Ovary (tissue), 9 donors: ENCODE data around the gene SURF2. TPM values are rescaled to one million over a fixed set of nuclear protein-coding genes. Genes with fewer than 3 reads are reported as not detected.

Source experiments
- DNase-seq, 5 donors: peaks; one replicate each; pipeline ENCODE4 v3.0.0-alpha.2; 2019 to 2020
- H3K27ac ChIP-seq, 2 donors: fragments of 200-600 bp; one replicate each; pipeline versions ENCODE4 v1.5.1 to v1.8.0; 2019 to 2022
- H3K27me3 ChIP-seq: fragments of 200-600 bp; one replicate; pipeline ENCODE4 v1.8.0; 2022
- H3K36me3 ChIP-seq: fragments of 200-600 bp; sonication (generic); one replicate; pipeline ENCODE4 v1.5.1; 2019
- H3K4me1 ChIP-seq: one replicate; pipeline ENCODE4 v1.8.1; 2013; ENCODE audit warnings: mild to moderate bottlenecking, moderate library complexity; ENCODE audit not compliant: insufficient read depth
- H3K4me3 ChIP-seq: fragments of 200-600 bp; sonication (generic); one replicate; pipeline ENCODE4 v1.5.1; 2017
- H3K9me3 ChIP-seq, 2 donors: fragments of 200-600 bp in 1 of 2; sonication (generic) in 1 of 2; one replicate each; pipeline versions ENCODE4 v1.5.1 to v1.8.1; 2013 to 2019; ENCODE audit warnings: mild to moderate bottlenecking in 1 of 2, moderate library complexity in 1 of 2
- EP300 ChIP-seq: sonication (generic); formaldehyde crosslinking; IDR thresholded peaks from one replicate; pipeline ENCODE4 v1.6.1; 2017; ENCODE audit warnings: antibody characterized with exemption
- POLR2A ChIP-seq: fragments of 450-650 bp; IDR thresholded peaks from one replicate; pipeline ENCODE4 v1.6.1; 2017; ENCODE audit warnings: antibody characterized with exemption, mild to moderate bottlenecking, moderate library complexity
- WGBS, 3 donors: extraction: QIAGEN DNeasy Blood & Tissue Kit in 1 of 3; methylation state at CpG; one replicate each; pipeline versions ENCODE4 v1.1.5 to v1.1.7; 2013 to 2017; 5-methylcytosine and 5-hydroxymethylcytosine counted together
- intact Hi-C, 4 donors: fragments of 100-400 bp; cut with DNase I; formaldehyde crosslinking; loops; one replicate each; pipeline versions ENCODE4 v1.11.0 to v1.15.1; 2022 to 2023
- polyA plus RNA-seq, 2 donors: library from polyadenylated mRNA; stranded (reverse); fragments of 200-250 nt in 1 of 2; fragments of 350-450 nt in 1 of 2; fragmentation: Illumina TruSeq in 1 of 2; extraction: RNeasy Lipid Tissue Mini Kit (QIAGEN cat#74804) in 1 of 2; gene quantifications; one replicate each; pipeline ENCODE4 v1.2.3, GENCODE V29; 2013 to 2014
- total RNA-seq, 7 donors: library from RNA; depleted of rRNA in 2 of 7; stranded (reverse); fragments of >200 nt in 2 of 7; fragmentation: NEBNext Ultra II Directional in 3 of 7; extraction: Animal tissue kit (Norgen Biotek cat#: 25700) in 3 of 7; gene quantifications; one replicate each; pipeline versions ENCODE4 v1.1.0 to v1.2.4, GENCODE V29; 2016 to 2023
- TF ChIP-seq, protein P1 (sequence below), 3 donors: fragments of 450-650 bp in 2 of 3; fragments of 200-600 bp in 1 of 3; IDR thresholded peaks; one replicate each; pipeline versions ENCODE4 v1.5.1 to v1.8.0; 2016 to 2022; ENCODE audit warnings: antibody characterized with exemption in 3 of 3, mild to moderate bottlenecking in 1 of 3
- donor health status: DM: no; HTN: no; CAD: no; lungs with moderate emphysema.
- donor health status: DM: no; HTN: no; CAD: no.
- donor health status: Bipolar disorder and iron deficiency.
- donor health status: DM: yes; HTN: yes; CAD: no.
- donor health status: DM: no; HTN: no; CAD: no.
- donor health status: DM: yes; HTN: yes; CAD: no.

SURF2 gene
- total and polyA plus RNA-seq, 9 donors: 8.6 to 30.4 (median 15.8) TPM

DNA sequence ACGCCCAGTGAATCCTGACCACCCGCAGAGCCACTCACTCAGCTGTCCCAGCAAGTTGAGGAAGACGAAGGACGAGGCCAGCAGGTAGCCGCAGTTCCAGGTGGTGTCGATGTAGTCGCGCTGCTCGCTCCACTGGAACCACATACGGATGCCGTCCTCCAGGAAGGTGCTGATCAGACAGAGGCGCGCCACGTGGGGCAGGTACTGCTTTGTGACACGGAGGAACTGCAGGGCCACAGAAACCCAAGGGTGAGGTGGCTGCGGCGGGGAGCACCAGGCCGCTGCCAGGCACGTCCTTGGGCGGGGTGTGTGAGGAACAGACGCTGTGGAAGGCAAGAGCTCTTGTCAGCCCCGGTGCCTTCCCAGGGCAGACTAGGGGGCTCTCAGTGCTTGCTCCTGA lies 10.9 kb downstream of the SURF2 start:
- no peak for DNase-seq
- TF ChIP-seq, protein P1, sequence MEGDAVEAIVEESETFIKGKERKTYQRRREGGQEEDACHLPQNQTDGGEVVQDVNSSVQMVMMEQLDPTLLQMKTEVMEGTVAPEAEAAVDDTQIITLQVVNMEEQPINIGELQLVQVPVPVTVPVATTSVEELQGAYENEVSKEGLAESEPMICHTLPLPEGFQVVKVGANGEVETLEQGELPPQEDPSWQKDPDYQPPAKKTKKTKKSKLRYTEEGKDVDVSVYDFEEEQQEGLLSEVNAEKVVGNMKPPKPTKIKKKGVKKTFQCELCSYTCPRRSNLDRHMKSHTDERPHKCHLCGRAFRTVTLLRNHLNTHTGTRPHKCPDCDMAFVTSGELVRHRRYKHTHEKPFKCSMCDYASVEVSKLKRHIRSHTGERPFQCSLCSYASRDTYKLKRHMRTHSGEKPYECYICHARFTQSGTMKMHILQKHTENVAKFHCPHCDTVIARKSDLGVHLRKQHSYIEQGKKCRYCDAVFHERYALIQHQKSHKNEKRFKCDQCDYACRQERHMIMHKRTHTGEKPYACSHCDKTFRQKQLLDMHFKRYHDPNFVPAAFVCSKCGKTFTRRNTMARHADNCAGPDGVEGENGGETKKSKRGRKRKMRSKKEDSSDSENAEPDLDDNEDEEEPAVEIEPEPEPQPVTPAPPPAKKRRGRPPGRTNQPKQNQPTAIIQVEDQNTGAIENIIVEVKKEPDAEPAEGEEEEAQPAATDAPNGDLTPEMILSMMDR (IDR thresholded peaks at IDR 0.05): no peak
- TF ChIP-seq EP300 (no peak), POLR2A (no peak)
- H3K9me3 ChIP-seq: no peaks in the 10 kb centered on the region
- no peak overlapping the region for H3K4me3 ChIP-seq
- intact Hi-C loops: no loop called here
- H3K27me3 ChIP-seq: no peaks in the 10 kb centered on the region
- H3K4me1 ChIP-seq: peaks cover 10% of the 10 kb centered on the region
- WGBS, 3 donors: 85 to 91% (median 89%) methylated on average over 22 of the region's 22 CpGs
- no peaks in the 10 kb centered on the region for H3K36me3 ChIP-seq
- no peak overlapping the region for H3K27ac ChIP-seq

DNA sequence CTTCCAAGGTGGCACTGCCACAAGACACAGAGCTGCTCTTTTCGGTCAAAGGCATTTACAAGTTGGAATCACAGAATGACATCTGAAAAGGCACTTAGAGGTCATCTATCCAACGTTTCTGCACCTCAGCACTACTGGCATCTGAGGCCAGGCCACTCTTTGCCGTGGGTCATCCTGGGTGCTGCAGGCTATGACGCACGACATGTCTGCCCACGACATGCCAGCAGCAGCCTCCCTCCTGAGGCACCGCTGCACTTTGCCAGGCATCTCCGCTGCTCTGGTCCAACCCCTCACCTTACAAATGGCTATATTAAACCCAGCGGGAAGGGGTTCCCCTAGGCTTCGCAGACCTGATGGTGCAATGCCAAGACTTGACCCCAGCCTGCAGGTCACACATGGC lies 11.4 kb downstream of the SURF2 start:
- Histone ChIP-seq H3K27ac (no peak overlapping the region), H3K36me3 (no peaks in the 10 kb centered on the region), H3K27me3 (no peaks in the 10 kb centered on the region), H3K4me1 (peaks cover 11% of the 10 kb centered on the region), H3K9me3 (no peaks in the 10 kb centered on the region), H3K4me3 (no peak overlapping the region)
- intact Hi-C loops: no loop called here
- TF ChIP-seq EP300 (no peak), POLR2A (no peak)
- TF ChIP-seq, protein P1 (IDR thresholded peaks at IDR 0.05): no peak
- WGBS, 3 donors: 77 to 82% (median 77%) methylated on average over 9 to 10 of the region's 10 CpGs
- DNase-seq: no peak

DNA sequence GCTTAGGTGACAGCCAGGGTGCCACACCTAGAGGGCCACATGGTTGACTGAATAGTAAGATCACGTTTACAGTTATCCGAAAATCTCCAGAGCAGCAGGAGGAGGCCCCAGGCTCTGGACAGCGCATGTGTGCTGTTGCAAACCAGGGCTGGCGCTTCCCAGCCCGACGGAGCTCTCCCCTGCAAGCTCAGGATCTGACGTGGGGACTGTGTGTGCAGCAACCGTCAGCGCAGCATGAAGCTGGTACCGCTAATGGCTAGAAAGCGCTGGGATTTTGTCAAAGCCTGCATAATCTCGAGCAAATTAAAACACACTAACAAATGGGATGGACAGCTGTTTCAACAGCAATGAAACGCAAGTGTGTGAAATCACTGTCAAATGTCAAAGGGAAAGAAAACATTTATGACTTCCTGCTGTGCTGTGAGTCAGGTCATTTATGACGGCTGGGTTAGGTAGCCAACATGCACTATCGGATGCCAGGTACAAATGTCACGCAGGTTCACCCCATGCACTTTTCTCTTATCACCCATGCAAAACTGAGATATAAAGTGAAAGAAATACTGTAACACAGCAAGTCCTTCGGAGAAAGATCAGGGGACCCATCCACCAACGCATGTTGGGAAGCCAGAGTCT lies 12.0 kb downstream of the SURF2 start:
- intact Hi-C loops: no loop called here
- H3K9me3 ChIP-seq: no peaks in the 10 kb centered on the region
- 62 to 65% (median 64%) methylated on average over 18 of the region's 18 CpGs for WGBS, 3 donors
- no peaks in the 10 kb centered on the region for H3K36me3 ChIP-seq
- H3K27ac ChIP-seq: no peak overlapping the region
- no peaks in the 10 kb centered on the region for H3K27me3 ChIP-seq
- no peak for TF ChIP-seq EP300
- no peak for TF ChIP-seq POLR2A
- TF ChIP-seq, protein P1 (IDR thresholded peaks at IDR 0.05): no peak
- H3K4me1 ChIP-seq: peaks cover 11% of the 10 kb centered on the region
- no peak for DNase-seq
- H3K4me3 ChIP-seq: no peak overlapping the region

DNA sequence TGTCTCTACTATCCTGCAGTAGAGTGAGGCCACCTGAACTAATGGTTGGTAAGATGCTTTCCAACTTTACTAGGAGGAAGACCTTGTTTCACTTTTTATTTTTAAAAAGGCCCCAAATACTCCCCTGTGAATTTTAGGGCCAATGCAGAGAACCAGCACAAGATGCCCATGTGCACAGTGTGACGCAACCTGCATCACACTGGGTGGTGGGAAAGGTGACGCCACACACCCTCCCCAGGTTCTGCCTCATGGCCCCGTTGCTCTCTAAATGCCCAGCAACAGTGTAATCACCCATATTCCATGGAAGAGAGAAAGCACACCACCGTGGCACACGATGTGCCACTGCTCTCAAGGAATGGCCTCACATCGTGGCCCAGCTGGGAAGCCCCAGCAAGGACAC lies 13.1 kb downstream of the SURF2 start:
- no peak for DNase-seq
- Histone ChIP-seq H3K9me3 (no peaks in the 10 kb centered on the region), H3K36me3 (no peaks in the 10 kb centered on the region), H3K27ac (no peak overlapping the region), H3K27me3 (no peaks in the 10 kb centered on the region), H3K4me1 (peaks cover 11% of the 10 kb centered on the region), H3K4me3 (no peak overlapping the region)
- intact Hi-C loops: no loop called here
- 64 to 76% (median 70%) methylated on average over 6 of the region's 6 CpGs for WGBS, 3 donors
- TF ChIP-seq, protein P1 (IDR thresholded peaks at IDR 0.05): no peak
- TF ChIP-seq POLR2A (no peak), EP300 (no peak)
